NCI-H2107 (cell line): ENCODE data around the gene AMBRA1.
A peak's percentile ranks its signal among the peaks of the same experiment; 100 is the strongest.

Source experiments
- DNase-seq: peaks from one replicate; lab custom pipeline; 2025; lab: John Stamatoyannopoulos, UW

Gene AMBRA1

GRCh38 chr11:46438211-46438610 is 155.6 kb downstream of the AMBRA1 start:
- DNase-seq = no peak

DNA sequence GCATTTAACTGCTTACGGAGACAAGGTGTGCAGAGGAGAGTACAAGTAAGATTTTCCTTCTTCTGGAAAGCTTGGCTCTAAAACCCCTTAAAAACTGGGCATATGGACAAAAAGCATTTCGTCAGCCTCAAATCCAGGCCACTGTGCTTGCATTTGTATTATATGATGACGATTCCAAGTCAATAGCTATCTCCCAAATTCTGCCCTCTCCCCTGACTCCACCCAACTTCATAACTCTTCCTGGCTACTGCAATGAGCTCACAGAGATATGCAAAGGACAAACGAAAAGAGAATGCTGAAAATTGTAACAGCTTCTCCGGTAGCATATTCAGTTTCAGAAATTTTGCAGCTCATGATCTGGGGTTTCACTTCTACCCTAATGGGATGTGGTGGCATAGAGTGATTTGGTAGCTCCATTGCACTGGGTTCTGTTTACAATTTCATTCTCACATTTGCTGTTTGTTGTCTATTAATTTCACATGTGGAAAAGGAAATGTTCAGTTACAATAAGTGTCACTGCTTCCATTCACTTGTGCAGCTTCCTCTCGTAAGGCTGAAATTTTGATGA is 156.6 kb downstream of the AMBRA1 start:
- no peak for DNase-seq

- DNase-seq = no peak
Measured at GRCh38 chr11:46436113-46436512, 157.7 kb downstream of the AMBRA1 start.

DNA sequence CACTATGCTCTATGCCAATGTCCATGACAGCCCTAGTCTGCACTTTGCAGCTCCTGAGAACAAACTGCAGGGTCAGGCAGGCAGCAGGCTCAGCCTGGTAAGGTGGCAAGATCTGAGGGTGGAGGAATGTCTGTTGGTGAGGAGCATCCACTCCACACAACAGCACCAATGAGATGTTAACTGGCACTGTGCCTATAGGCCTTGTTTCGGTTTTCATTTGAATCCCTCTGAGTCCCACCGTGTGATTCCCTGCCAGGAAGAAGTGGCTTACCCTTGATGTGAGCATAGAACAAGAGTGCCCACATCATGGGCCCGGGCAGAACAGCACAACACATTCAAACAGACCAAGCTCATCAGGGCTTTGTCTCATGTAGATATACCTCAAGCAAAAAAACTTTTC is 158.1 kb downstream of the AMBRA1 start:
- DNase-seq = no peak

DNA sequence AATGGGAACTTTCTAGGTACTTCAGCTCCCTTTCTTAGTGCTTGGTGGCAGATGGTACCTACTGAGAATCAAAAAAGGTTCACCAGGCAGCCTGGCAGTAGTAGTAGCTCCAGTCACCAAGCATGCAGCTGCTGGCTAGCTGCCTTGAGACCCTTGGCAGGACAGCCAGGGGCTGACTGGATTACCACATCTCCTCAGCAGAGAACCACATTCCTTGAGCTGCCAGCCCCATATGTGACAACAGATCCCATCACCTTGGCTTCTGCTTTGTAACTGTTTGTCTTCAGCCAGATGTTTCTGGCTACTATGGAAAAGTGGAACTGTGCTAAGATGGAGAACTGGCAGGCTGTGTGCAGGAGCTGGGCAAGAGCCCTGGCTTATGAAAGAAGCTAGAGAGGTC is 162.6 kb downstream of the AMBRA1 start:
- DNase-seq = no peak

DNA sequence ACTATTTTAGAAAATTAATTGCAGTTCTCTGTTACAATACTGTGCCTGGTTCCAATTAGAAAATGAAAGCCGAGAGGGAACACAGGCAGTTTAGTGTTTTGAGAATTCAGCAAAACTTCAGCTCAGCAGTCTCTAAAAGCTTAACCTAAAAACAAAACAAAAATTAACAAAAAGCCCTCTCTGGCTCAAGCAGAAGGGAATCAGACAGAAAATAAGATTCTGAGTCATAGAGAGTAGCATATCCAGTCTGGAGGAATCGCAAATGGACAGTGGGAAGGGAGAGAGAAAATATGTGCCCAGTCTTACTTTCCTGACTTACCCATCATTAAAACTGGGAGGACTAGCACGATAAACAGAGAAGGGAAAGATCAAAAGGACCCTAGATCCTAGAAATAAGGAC is 164.1 kb downstream of the AMBRA1 start:
- DNase-seq = no peak

DNA sequence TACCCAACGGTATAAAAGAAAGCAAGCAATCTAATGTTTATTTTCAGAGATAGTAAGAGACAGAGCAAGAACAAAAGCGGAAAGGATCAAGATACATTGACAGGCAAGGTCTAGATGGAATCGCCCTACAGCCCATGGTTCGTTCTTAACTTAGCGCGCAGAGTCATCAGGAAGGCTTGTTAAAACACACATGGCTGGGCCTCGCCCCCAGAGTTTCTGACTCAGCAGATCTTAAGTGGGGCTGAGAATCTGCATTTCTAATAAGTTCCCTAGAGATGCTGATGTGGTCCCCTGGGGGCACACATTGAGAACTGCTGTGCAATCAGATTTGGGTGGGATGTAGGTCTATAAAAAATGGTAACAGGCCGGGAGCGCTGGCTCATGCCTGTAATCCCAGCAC is 166.5 kb downstream of the AMBRA1 start:
- no peak for DNase-seq

- no peak for DNase-seq
Measured at GRCh38 chr11:46426233-46426991, 167.4 kb downstream of the AMBRA1 start.

DNA sequence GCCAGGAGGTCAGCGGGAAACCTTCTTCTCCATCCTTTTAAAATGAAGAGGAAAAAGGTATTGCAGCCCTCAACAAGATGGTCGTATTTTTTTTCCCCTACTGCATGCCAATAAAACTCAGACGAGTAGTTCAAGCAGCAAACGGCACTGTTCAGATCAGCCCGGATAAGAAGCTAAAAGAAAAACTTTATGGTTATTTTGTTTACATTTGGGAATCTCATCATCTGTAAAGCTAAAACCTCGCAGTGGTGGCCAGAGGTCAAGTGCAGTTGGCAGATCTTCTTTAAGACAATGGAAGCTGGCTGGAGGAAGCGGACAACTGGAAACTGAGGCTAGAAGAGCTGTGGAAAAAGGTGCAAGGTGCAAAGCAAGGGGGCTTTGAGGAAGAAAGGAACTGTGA is 171.2 kb downstream of the AMBRA1 start:
- DNase-seq = no peak

GRCh38 chr11:46421257-46421880 is 172.5 kb downstream of the AMBRA1 start:
- DNase-seq = no peak

DNA sequence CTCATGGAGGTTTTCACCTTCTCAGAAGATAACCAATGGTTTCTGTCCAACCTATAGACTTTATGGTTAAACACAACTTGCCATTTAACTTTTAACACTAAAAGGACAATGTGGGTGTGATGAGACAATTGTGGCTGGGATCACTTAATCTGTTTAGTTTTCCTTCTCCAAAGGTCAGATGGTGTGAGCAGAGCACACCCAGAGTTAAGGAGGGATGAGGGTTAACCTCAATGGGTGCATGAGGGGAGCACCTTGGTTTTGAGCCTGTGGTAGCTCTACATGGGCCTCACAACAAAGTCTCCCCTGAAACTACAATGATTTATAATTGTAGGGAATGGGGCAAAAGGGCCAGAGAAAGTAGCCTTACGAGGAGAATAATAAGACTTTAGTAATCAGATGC is 173.3 kb downstream of the AMBRA1 start:
- DNase-seq = no peak

GRCh38 chr11:46418751-46419150 is 175.1 kb downstream of the AMBRA1 start:
- DNase-seq = no peak

DNA sequence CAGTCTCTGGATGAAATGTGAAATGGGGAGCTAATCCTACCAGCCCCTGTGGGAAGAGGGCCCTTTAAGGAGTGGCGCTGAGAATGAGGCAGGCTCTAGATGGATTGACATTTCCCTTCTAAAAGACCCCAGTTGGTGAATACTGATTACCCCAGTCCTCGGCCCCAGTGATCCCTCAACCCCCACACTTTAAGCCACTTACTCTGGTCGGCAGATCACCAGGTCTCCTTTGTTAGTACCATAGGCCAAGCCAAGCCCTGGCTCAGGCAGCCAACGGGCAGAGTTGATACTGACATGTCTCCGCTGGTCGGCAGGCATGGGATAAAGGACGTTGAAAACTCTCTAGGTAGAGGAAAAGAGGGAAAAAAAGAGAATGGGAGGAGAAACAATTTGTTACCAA is 176.1 kb downstream of the AMBRA1 start:
- DNase-seq = no peak

- peak; percentile 76 for DNase-seq
Measured at GRCh38 chr11:46414879-46415278, 178.9 kb downstream of the AMBRA1 start.

- DNase-seq = peak; percentile 72
Measured at GRCh38 chr11:46414466-46414796, 179.4 kb downstream of the AMBRA1 start.

GRCh38 chr11:46413760-46414465 is 179.9 kb downstream of the AMBRA1 start:
- DNase-seq = peak; percentile 72

DNA sequence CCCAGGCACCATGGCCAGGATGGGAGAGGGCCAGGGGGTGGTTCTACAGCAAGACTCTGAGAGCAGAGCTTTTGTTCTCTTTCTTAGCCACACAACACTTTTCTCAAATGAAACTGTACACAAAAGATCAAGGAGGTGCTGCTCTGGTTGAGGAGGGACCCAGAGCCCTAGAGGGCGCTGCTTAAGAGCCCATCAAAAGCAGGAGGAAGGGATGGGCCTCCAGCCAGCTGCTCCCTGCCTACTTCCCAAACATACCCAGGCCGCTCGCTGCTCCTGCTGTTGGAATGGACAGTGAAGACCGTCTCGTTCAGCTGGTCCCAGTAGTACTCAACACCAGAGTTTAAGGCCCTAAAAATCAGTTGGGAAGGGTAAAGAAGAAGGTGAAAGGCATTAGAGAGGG is 183.8 kb downstream of the AMBRA1 start:
- no peak for DNase-seq

DNA sequence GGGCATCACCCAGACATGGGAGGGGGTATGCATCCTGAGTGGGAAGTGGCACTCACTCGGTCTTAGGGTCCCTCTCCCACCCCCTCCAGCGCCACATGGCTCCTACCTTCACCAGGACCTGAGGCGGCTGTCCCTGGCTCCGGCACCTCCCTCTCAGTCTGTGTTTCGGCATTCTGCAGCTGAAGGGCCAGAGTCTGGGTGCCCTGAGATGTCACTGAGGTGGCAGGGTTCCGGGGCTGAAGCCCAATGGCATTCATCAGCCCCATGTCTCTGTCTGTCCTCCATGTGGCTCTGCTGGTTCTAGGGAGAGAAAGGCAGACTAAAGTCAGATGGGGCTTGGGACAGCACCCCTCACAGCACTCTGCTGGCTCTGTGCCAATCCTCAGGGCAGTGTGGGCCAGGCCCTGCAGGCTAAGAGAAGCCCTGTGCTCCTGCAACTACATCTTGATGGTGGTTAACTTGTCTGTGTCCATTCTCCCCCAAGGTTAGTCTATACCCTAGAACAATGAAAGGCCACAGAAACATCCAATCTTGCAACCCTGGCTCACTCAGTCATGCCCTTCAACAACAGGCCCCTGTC is 185.3 kb downstream of the AMBRA1 start:
- DNase-seq = no peak

- DNase-seq = no peak
Measured at GRCh38 chr11:46407635-46408034, 186.2 kb downstream of the AMBRA1 start.

DNA sequence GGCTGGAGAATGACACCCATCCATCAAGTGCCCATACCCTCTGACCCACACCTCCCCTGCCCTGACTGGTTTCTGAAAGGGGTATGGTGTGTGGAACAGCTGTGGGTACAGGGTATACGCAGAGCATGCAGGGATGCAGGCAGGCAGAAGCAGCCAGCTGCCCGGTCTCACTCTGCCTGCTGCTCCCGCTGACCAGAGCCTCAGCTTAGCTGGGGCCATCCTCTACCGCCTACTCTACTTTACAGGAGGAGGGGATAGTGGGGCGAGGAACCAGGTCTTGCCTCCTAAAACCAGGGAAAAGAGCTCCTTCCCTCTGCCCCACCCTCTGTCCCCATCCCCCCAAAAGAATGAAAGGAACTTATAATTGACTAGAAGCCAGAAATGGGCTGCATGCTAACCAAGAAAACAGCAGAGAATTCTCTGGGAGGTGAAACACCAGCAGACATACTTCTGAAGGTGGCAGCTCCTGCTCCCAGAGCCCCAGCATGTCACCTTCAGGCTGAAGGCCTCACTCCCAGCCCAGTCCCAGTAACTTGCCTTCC is 189.3 kb downstream of the AMBRA1 start:
- DNase-seq = no peak

- DNase-seq = no peak
Measured at GRCh38 chr11:46402957-46403902, 190.6 kb downstream of the AMBRA1 start.
